GM23248 (cell line): ENCODE data around the gene SEMA3G. TPM values are rescaled to one million over a fixed set of nuclear protein-coding genes. Genes with fewer than 3 reads are reported as not detected.
A peak's percentile ranks its signal among the peaks of the same experiment; 100 is the strongest.

Source experiments
- DNase-seq: peaks from one replicate; pipeline ENCODE4 v3.0.0-alpha.2; 2015
- H2AFZ ChIP-seq: fragments of 200-600 bp; sonication (generic); 2 replicates; pipeline ENCODE4 v1.6.1; 2016; ENCODE audit warnings: antibody characterized with exemption
- H3F3A ChIP-seq: fragments of 200-600 bp; sonication (generic); 2 replicates; pipeline ENCODE4 v1.6.1; 2016; ENCODE audit warnings: mild to moderate bottlenecking, antibody characterized with exemption, mixed run types; ENCODE audit not compliant: insufficient read depth
- H3K27ac ChIP-seq: fragments of 200-600 bp; sonication (generic); 2 replicates; pipeline ENCODE4 v1.5.1; 2016; ENCODE audit warnings: mild to moderate bottlenecking
- H3K27me3 ChIP-seq: fragments of 200-600 bp; sonication (generic); replicated peaks from 2 replicates; pipeline ENCODE4 v1.6.1; 2016; ENCODE audit warnings: mild to moderate bottlenecking; ENCODE audit not compliant: insufficient read depth
- H3K36me3 ChIP-seq: fragments of 200-600 bp; sonication (generic); 2 replicates; pipeline ENCODE4 v1.6.1; 2016; ENCODE audit warnings: low read depth, mild to moderate bottlenecking
- H3K4me1 ChIP-seq: fragments of 200-600 bp; sonication (generic); 2 replicates; pipeline ENCODE4 v1.6.1; 2016; ENCODE audit warnings: mild to moderate bottlenecking; ENCODE audit not compliant: insufficient read depth
- H3K4me2 ChIP-seq: fragments of 200-600 bp; sonication (generic); one replicate; pipeline ENCODE4 v1.6.1; 2016; ENCODE audit warnings: mild to moderate bottlenecking; ENCODE audit not compliant: unreplicated experiment
- H3K4me3 ChIP-seq: fragments of 200-600 bp; sonication (generic); 2 replicates; pipeline ENCODE4 v1.5.1; 2016; ENCODE audit warnings: mild to moderate bottlenecking
- H3K79me2 ChIP-seq: fragments of 200-600 bp; sonication (generic); 2 replicates; pipeline ENCODE4 v1.6.1; 2016; ENCODE audit warnings: mild to moderate bottlenecking; ENCODE audit not compliant: insufficient read depth
- H3K9ac ChIP-seq: fragments of 200-600 bp; sonication (generic); 2 replicates; pipeline ENCODE4 v1.6.1; 2016; ENCODE audit warnings: mild to moderate bottlenecking
- H3K9me2 ChIP-seq: fragments of 200-600 bp; sonication (generic); 2 replicates; pipeline ENCODE4 v1.6.1; 2016; ENCODE audit warnings: mixed run types, mild to moderate bottlenecking, moderate library complexity; ENCODE audit not compliant: insufficient read depth
- H3K9me3 ChIP-seq: fragments of 200-600 bp; sonication (generic); one replicate; pipeline ENCODE4 v1.6.1; 2017; ENCODE audit warnings: low read depth
- H4K20me1 ChIP-seq: fragments of 200-600 bp; sonication (generic); 2 replicates; pipeline ENCODE4 v1.6.0; 2016; ENCODE audit not compliant: insufficient read depth
- EZH2 ChIP-seq: fragments of 200-600 bp; sonication (generic); IDR thresholded peaks from 2 replicates; pipeline ENCODE4 v1.6.1; 2018; ENCODE audit warnings: antibody characterized with exemption, mild to moderate bottlenecking; ENCODE audit not compliant: insufficient read depth, poor library complexity, severe bottlenecking
- EZH2phosphoT487 ChIP-seq: fragments of 200-600 bp; sonication (generic); IDR thresholded peaks from 2 replicates; pipeline ENCODE4 v1.6.1; 2018; ENCODE audit warnings: antibody characterized with exemption, moderate library complexity, mild to moderate bottlenecking, low read depth; ENCODE audit not compliant: insufficient read depth
- WGBS, 2 experiments: methylation state at CpG; one replicate each; pipeline ENCODE4 v1.1.6; 2015 to 2017; ENCODE audit warnings: low lambda C conversion rate in 2 of 2, low coverage in 1 of 2; ENCODE audit errors: missing lambda C conversion rate in 2 of 2; 5-methylcytosine and 5-hydroxymethylcytosine counted together
- in situ Hi-C: fragments of 300-500 bp; cut with MboI; formaldehyde crosslinking; loops from 2 replicates; pipeline ENCODE4 v1.15.0; 2020
- polyA plus RNA-seq: library from polyadenylated mRNA; unstranded; fragments of >200 nt; fragmentation: Nextera tagmentation; extraction: Ambion mirVana; gene quantifications from 2 replicates; pipeline ENCODE4 v1.2.1, GENCODE V29; 2016
- total RNA-seq: library from RNA; depleted of rRNA; stranded (reverse); fragments of >200 nt; shearing (Covaris generic); gene quantifications from 2 replicates; pipeline ENCODE4 v1.2.3, GENCODE V29; 2014

The SEMA3G gene
- total and polyA plus RNA-seq, 2 experiments from 2014 or later, result 0.21 TPM; not detected in 1

- Histone ChIP-seq H3K4me1 (peaks cover 8% of the 10 kb centered on the region; the same call in 1 of the 2 replicates), H3K9me3 (no peaks in the 10 kb centered on the region), H3K27me3 (no peaks in the 10 kb centered on the region), H3K4me2 (no peak overlapping the region), H3K79me2 (no peaks in the 10 kb centered on the region), H3K4me3 (no peak overlapping the region), H3K9me2 (no peaks in the 10 kb centered on the region), H4K20me1 (no peaks in the 10 kb centered on the region), H3K36me3 (no peaks in the 10 kb centered on the region), H3K27ac (no peak overlapping the region), H2AFZ (no peak overlapping the region), H3F3A (no peaks in the 10 kb centered on the region), H3K9ac (no peak overlapping the region)
- DNase-seq, result peak; percentile 28
- no peak for TF ChIP-seq EZH2phosphoT487
- TF ChIP-seq EZH2, result no peak
- whole genome bisulfite sequencing, 2 experiments, result 82 to 86% methylated on average over 13 to 14 of the region's 14 CpGs
- in situ Hi-C loops, result no loop called here
These were observed 4.2 kb downstream of the SEMA3G start for GRCh38 chr3:52440671-52441070.

GRCh38 chr3:52440249-52440551 lies 4.7 kb downstream of the SEMA3G start:
- Histone ChIP-seq H3K79me2 (no peaks in the 10 kb centered on the region), H3K4me2 (no peak overlapping the region), H3F3A (no peaks in the 10 kb centered on the region), H3K4me3 (no peak overlapping the region), H3K27ac (no peak overlapping the region), H3K9me2 (no peaks in the 10 kb centered on the region), H3K4me1 (peaks cover 8% of the 10 kb centered on the region; the same call in 1 of the 2 replicates), H3K9ac (no peak overlapping the region), H2AFZ (no peak overlapping the region), H4K20me1 (no peaks in the 10 kb centered on the region), H3K27me3 (no peaks in the 10 kb centered on the region), H3K9me3 (no peaks in the 10 kb centered on the region), H3K36me3 (no peaks in the 10 kb centered on the region)
- no peak for DNase-seq
- in situ Hi-C loops, result no loop called here
- 60 to 70% methylated on average over 9 to 12 of the region's 12 CpGs for WGBS, 2 experiments
- TF ChIP-seq EZH2phosphoT487 (no peak), EZH2 (no peak)

GRCh38 chr3:52439426-52440248 lies 5.3 kb downstream of the SEMA3G start:
- Histone ChIP-seq H3K4me1 (peaks cover 8% of the 10 kb centered on the region; the same call in 1 of the 2 replicates), H3F3A (no peaks in the 10 kb centered on the region), H2AFZ (no peak overlapping the region), H3K4me2 (no peak overlapping the region), H3K4me3 (no peak overlapping the region), H4K20me1 (no peaks in the 10 kb centered on the region), H3K27ac (no peak overlapping the region), H3K36me3 (no peaks in the 10 kb centered on the region), H3K9me3 (no peaks in the 10 kb centered on the region), H3K9me2 (no peaks in the 10 kb centered on the region), H3K9ac (no peak overlapping the region), H3K79me2 (no peaks in the 10 kb centered on the region), H3K27me3 (no peaks in the 10 kb centered on the region)
- in situ Hi-C loops, result no loop called here
- TF ChIP-seq EZH2phosphoT487 (no peak), EZH2 (no peak)
- no peak for DNase-seq
- WGBS, 2 experiments, result 85 to 87% methylated on average over 16 of the region's 16 CpGs

- no peaks in the 10 kb centered on the region for H3K9me2 ChIP-seq
- in situ Hi-C loops, result no loop called here
- H3K36me3 ChIP-seq, result no peaks in the 10 kb centered on the region
- H4K20me1 ChIP-seq, result no peaks in the 10 kb centered on the region
- H3K4me1 ChIP-seq, result peaks cover 8% of the 10 kb centered on the region; the same call in 1 of the 2 replicates
- no peak for DNase-seq
- TF ChIP-seq EZH2phosphoT487 (no peak), EZH2 (no peak)
- H3F3A ChIP-seq, result no peaks in the 10 kb centered on the region
- H3K9me3 ChIP-seq, result no peaks in the 10 kb centered on the region
- H3K27me3 ChIP-seq, result no peaks in the 10 kb centered on the region
- no peak overlapping the region for H3K9ac ChIP-seq
- no peak overlapping the region for H3K27ac ChIP-seq
- no peak overlapping the region for H3K4me3 ChIP-seq
- no peak overlapping the region for H2AFZ ChIP-seq
- H3K79me2 ChIP-seq, result no peaks in the 10 kb centered on the region
- 70 to 73% methylated on average over 9 of the region's 9 CpGs for WGBS, 2 experiments
- no peak overlapping the region for H3K4me2 ChIP-seq
These were observed 6.1 kb downstream of the SEMA3G start for GRCh38 chr3:52438579-52439425.
